ENCODE results near the gene DYRK1A.

Gene DYRK1A

DNA sequence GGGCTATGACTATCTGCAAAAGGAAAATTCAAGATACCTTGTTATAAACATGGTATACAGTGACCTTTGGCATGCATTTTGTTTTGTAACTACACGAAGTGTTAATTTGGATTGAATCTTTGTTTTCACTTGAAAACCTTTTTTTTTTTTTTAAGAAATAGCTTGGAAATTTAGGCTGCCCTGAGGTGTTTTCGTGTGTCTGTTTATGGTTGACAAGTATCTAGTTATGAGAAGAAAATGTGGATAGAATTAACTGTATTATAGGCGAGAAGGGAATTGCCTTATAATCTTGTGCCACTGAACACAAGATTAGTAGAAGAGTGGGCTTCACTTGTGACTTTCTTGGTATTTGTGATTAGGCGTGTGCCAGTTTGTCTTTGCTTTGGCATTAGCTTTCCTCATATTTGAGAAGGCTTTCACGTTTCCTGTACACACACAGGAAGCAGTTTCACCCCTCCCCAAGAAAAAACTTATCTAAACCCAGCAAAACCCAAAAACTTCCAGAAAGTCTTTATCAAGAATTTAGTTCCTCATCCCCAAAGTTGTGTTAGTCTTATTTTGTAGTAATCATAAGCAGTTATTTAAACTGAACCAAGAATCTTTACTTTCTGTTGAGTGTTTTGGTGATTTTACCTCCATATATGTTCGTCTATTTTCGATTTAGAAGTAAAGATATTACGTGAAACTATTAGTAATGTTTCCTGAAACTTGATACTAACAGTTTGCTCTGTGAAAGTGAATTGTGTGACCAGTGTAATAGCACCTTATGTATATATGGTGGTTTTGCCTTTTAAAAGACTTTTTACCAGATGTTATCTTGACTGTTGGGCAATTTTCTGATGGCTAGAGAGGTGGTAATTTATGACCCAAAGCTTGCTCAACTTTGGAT lies 3.8 kb downstream of the DYRK1A start:
- H3K4me3 ChIP-seq (ENCODE audit: control insufficient read depth, low read depth, low read length) = no peak overlapping the region; the same call in 1 of the 2 replicates
- DNase-seq (ENCODE audit: low read depth) = no peak
- TF ChIP-seq, protein P1, sequence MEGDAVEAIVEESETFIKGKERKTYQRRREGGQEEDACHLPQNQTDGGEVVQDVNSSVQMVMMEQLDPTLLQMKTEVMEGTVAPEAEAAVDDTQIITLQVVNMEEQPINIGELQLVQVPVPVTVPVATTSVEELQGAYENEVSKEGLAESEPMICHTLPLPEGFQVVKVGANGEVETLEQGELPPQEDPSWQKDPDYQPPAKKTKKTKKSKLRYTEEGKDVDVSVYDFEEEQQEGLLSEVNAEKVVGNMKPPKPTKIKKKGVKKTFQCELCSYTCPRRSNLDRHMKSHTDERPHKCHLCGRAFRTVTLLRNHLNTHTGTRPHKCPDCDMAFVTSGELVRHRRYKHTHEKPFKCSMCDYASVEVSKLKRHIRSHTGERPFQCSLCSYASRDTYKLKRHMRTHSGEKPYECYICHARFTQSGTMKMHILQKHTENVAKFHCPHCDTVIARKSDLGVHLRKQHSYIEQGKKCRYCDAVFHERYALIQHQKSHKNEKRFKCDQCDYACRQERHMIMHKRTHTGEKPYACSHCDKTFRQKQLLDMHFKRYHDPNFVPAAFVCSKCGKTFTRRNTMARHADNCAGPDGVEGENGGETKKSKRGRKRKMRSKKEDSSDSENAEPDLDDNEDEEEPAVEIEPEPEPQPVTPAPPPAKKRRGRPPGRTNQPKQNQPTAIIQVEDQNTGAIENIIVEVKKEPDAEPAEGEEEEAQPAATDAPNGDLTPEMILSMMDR (IDR thresholded peaks at IDR 0.05; ENCODE audit: control insufficient read depth, insufficient read depth, low read depth, low read length, missing control alignments) = no peak

DNA sequence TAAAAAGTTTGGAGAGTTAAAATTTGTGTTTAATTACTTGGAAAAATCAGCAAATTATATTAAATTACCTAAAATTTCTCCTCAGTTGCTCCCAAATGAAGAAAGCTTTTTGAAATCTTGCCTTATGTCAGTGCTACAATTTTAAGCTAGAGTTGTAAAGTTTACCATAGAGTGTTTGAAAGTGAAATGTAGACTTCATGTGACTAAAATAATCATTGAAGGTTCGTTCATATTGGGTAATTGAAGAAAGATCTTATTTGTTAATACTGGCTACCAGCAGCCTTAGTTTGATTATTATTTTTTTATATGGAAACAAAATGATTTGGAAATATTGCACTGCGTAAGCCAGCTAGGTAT lies 4.4 kb downstream of the DYRK1A start:
- TF ChIP-seq, protein P1 (IDR thresholded peaks at IDR 0.05; ENCODE audit: control insufficient read depth, insufficient read depth, low read depth, low read length, missing control alignments) = no peak
- H3K4me3 ChIP-seq (ENCODE audit: control insufficient read depth, low read depth, low read length) = no peak overlapping the region
- no peak for DNase-seq (ENCODE audit: low read depth)

DNA sequence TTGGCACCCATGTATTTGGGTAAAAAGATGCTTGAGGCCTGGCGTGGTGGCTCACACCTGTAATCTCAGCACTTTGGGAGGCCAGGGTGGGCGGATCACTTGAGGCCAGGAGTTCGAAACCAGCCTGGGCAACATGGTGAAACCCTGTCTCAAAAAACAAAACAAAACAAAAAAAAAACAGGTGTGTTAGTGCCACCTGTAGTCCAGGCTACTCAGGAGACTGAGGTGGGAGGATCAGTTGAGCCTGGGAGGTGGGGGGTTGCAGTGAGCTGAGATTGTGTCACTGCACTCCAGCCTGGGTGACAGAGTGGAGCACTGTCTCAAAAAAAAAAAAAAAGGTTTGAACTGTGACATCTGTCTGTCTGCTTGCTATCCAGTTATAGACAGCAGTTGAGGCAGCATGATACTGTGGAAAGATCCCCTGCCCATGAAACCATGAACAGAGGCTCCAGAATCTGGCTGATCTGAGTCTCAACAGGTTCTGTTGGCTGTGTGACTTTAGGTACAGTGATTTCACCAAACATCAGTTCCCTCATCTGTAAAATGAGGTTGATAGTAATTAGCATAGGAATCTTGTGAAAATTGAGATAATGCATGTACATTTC lies 5.7 kb downstream of the DYRK1A start:
- TF ChIP-seq, protein P1 (IDR thresholded peaks at IDR 0.05; ENCODE audit: control insufficient read depth, insufficient read depth, low read depth, low read length, missing control alignments) = no peak

DNA sequence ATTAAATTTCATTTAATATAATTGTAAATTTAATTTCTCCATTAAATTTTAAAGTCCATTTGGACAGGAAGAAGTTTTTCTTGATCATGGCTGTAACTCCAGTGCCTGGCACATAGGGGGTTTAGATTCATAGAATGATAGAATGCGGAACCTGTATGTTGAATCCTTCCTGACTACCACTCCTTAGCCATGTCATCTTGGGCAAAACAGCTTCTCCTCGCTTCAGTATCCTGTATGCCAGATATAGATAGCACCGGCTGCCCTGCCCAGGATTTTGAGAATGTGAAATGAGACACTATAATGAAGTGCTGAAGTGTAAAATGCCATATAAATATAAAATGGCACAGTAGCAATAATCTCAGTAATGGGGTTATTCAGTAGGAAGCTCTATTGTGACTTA lies 6.4 kb downstream of the DYRK1A start:
- TF ChIP-seq, protein P1 (IDR thresholded peaks at IDR 0.05; ENCODE audit: control insufficient read depth, insufficient read depth, low read depth, low read length, missing control alignments) = no peak
- DNase-seq (ENCODE audit: low read depth) = no peak
- H3K4me3 ChIP-seq (ENCODE audit: control insufficient read depth, low read depth, low read length) = no peak overlapping the region

More for the DNA sequence above, 5.7 kb downstream of the DYRK1A start:
- no peak for DNase-seq (ENCODE audit: low read depth)
- H3K4me3 ChIP-seq (ENCODE audit: control insufficient read depth, low read depth, low read length) = no peak overlapping the region

- TF ChIP-seq, protein P1 (IDR thresholded peaks at IDR 0.05; ENCODE audit: control insufficient read depth, insufficient read depth, low read depth, low read length, missing control alignments) = no peak
- no peak for DNase-seq (ENCODE audit: low read depth)
- no peak overlapping the region for H3K4me3 ChIP-seq (ENCODE audit: control insufficient read depth, low read depth, low read length)
These were observed 7.0 kb downstream of the DYRK1A start for GRCh38 chr21:37373539-37373938.

DNA sequence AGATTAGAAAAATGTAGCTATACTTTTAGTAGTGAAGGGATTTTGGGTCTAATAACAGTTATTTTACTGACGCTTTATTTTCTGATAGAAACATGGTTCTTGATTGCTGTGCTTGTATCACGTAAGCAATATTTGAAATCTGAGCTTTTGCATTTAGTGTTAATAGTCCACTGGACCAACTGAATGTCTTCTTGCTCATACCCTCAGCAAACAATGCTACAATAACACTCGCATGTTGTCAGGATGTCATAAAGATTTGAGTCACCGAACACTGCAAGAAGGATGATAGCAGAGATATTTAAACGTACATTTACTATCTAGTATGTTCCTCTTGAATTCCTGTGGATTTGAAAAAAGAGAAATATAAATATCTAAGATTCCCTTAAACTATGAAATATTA lies 7.5 kb downstream of the DYRK1A start:
- TF ChIP-seq, protein P1 (IDR thresholded peaks at IDR 0.05; ENCODE audit: control insufficient read depth, insufficient read depth, low read depth, low read length, missing control alignments) = no peak
- H3K4me3 ChIP-seq (ENCODE audit: control insufficient read depth, low read depth, low read length) = no peak overlapping the region
- DNase-seq (ENCODE audit: low read depth) = no peak

All from AG09309 (cell line).